GM12878 (cell line): ENCODE measurements around the gene PEX16. TPM values are rescaled to one million over a fixed set of nuclear protein-coding genes. Genes with fewer than 3 reads are reported as not detected.

ENCODE experiments used
- ATAC-seq: fragments of 200-7000 bp; cut with Tn5 transposase; 3 replicates; pipeline ENCODE4 v1.9.1; 2020; ENCODE audit warnings: mild to moderate bottlenecking, moderate library complexity
- BruUV-seq: library from RNA; stranded (reverse); fragments of 400-500 nt; replicated peaks from 2 replicates; lab custom pipeline; 2021; lab: Mats Ljungman, UMichigan
- CTCF ChIA-PET: fragments of 300-600 bp; sonication (Branson Sonifier 250); formaldehyde crosslinking; extraction: SDS; loops from one replicate; lab custom pipeline; 2021; ENCODE audit warnings: inconsistent platforms; lab: Yijun Ruan, JAX
- POLR2A ChIA-PET: fragments of 350-600 bp; formaldehyde crosslinking; extraction: SDS; loops from one replicate; lab custom pipeline; 2021; ENCODE audit warnings: inconsistent platforms; lab: Charles Lee
- RAD21 ChIA-PET: fragments of 300-600 bp; sonication (Branson Sonifier 250); formaldehyde crosslinking; loops from one replicate; lab custom pipeline; 2023; ENCODE audit warnings: antibody characterized with exemption; ENCODE audit not compliant: unreplicated experiment; lab: Charles Lee
- SMC1A ChIA-PET: fragments of 300-600 bp; sonication (Branson Sonifier 250); formaldehyde crosslinking; loops from one replicate; lab custom pipeline; 2023; ENCODE audit not compliant: unreplicated experiment, uncharacterized antibody; lab: Charles Lee
- DNase-seq: peaks from one replicate; pipeline ENCODE4 v3.0.0-alpha.2; 2011; ENCODE audit warnings: low read depth, low spot score
- FAIRE-seq: peaks from 3 replicates; lab custom pipeline; 2011; peaks lifted over from hg19 to GRCh38; lab: Jason Lieb, UNC
- H2AFZ ChIP-seq: 2 replicates; pipeline ENCODE4 v1.6.0; 2011; ENCODE audit warnings: low read depth, low read length, control low read depth; ENCODE audit not compliant: control insufficient read depth
- H3K27ac ChIP-seq: 2 replicates; pipeline ENCODE4 v1.5.1; 2011; ENCODE audit warnings: control low read depth; ENCODE audit not compliant: control insufficient read depth, insufficient read depth
- H3K27me3 ChIP-seq, 2 experiments: replicated peaks in 1 of 2; 2 replicates each; pipeline versions ENCODE4 v1.6.0 to v1.6.1; 2011; ENCODE audit warnings: low read length in 1 of 2; ENCODE audit not compliant: control insufficient read depth in 2 of 2, insufficient read depth in 2 of 2
- H3K36me3 ChIP-seq, 2 experiments: 2 replicates each; pipeline ENCODE4 v1.5.1; 2011; ENCODE audit warnings: low read length in 1 of 2; ENCODE audit not compliant: control insufficient read depth in 2 of 2, insufficient read depth in 2 of 2
- H3K4me1 ChIP-seq: 2 replicates; pipeline ENCODE4 v1.6.1; 2011; ENCODE audit warnings: mild to moderate bottlenecking, low read length, moderate library complexity, mixed read lengths; ENCODE audit not compliant: control insufficient read depth, insufficient read depth
- H3K4me2 ChIP-seq: 2 replicates; pipeline ENCODE4 v1.6.0; 2011; ENCODE audit warnings: control low read depth; ENCODE audit not compliant: control insufficient read depth, insufficient read depth
- H3K4me3 ChIP-seq: fragments of 200-600 bp; sonication (generic); 2 replicates; pipeline ENCODE4 v1.5.1; 2016
- H3K79me2 ChIP-seq: 2 replicates; pipeline ENCODE4 v1.6.0; 2011; ENCODE audit warnings: low read length; ENCODE audit not compliant: control insufficient read depth, insufficient read depth
- H3K9ac ChIP-seq: 2 replicates; pipeline ENCODE4 v1.8.0; 2011; ENCODE audit warnings: low read length, control low read depth, mixed read lengths; ENCODE audit not compliant: control insufficient read depth, insufficient read depth
- H3K9me3 ChIP-seq: replicated peaks from 3 replicates; pipeline ENCODE4 v1.5.1; 2011; ENCODE audit warnings: mild to moderate bottlenecking, low read length; ENCODE audit not compliant: control insufficient read depth, insufficient read depth
- H4K20me1 ChIP-seq: 2 replicates; pipeline ENCODE4 v1.6.0; 2011; ENCODE audit not compliant: control insufficient read depth, insufficient read depth
- BMI1 ChIP-seq: fragments of 450-650 bp; IDR thresholded peaks from 2 replicates; pipeline ENCODE4 v1.6.1; 2016; ENCODE audit warnings: mild to moderate bottlenecking, moderate library complexity, borderline replicate concordance
- FOS ChIP-seq: IDR thresholded peaks from 3 replicates; pipeline ENCODE4 v1.6.1; 2011; ENCODE audit warnings: borderline replicate concordance; ENCODE audit not compliant: insufficient read length; ENCODE audit errors: extremely low read depth
- GABPA ChIP-seq: IDR thresholded peaks from 2 replicates; pipeline ENCODE4 v1.6.1; 2014; ENCODE audit warnings: antibody characterized with exemption, low read depth, mild to moderate bottlenecking, inconsistent platforms
- IKZF1 ChIP-seq: fragments of 450-650 bp; conservative IDR thresholded peaks from 2 replicates; pipeline ENCODE4 v1.6.1; 2017; ENCODE audit warnings: antibody characterized with exemption, mild to moderate bottlenecking
- MYB ChIP-seq: fragments of 150-350 bp; IDR thresholded peaks from 2 replicates; pipeline ENCODE4 v1.6.1; 2014; ENCODE audit warnings: mild to moderate bottlenecking, low read depth, low read length, borderline replicate concordance
- NFYB ChIP-seq: IDR thresholded peaks from 2 replicates; pipeline ENCODE4 v1.6.1; 2011; ENCODE audit warnings: low read depth, mild to moderate bottlenecking, low read length, improper control_type of control experiment, moderate library complexity; ENCODE audit not compliant: insufficient read depth
- NR2C2 ChIP-seq: IDR thresholded peaks from 2 replicates; pipeline ENCODE4 v1.6.1; 2011; ENCODE audit warnings: borderline replicate concordance, low read depth; ENCODE audit not compliant: control insufficient read depth, insufficient read length
- POLR2AphosphoS2 ChIP-seq: IDR thresholded peaks from 2 replicates; pipeline ENCODE4 v1.6.1; 2011; ENCODE audit warnings: low read depth, mild to moderate bottlenecking, low read length, improper control_type of control experiment, moderate library complexity
- RCOR1 ChIP-seq: conservative IDR thresholded peaks from 2 replicates; pipeline ENCODE4 v1.6.1; 2012; ENCODE audit warnings: low read depth, low read length, improper control_type of control experiment
- SUPT20H ChIP-seq: IDR thresholded peaks from 2 replicates; pipeline ENCODE4 v1.6.1; 2011; ENCODE audit warnings: low read depth, mild to moderate bottlenecking, low read length, moderate library complexity, borderline replicate concordance; ENCODE audit not compliant: control insufficient read depth
- ZNF24 ChIP-seq: fragments of 450-650 bp; IDR thresholded peaks from 2 replicates; pipeline ENCODE4 v1.6.1; 2017; ENCODE audit warnings: antibody characterized with exemption, mild to moderate bottlenecking
- ZNF274 ChIP-seq: IDR thresholded peaks from one replicate; pipeline ENCODE4 v1.8.0; 2011; ENCODE audit not compliant: insufficient read length, insufficient read depth
- WGBS: methylation state at CpG from one replicate; pipeline ENCODE4 v1.1.6; 2016; ENCODE audit warnings: low lambda C conversion rate; ENCODE audit not compliant: insufficient replicate concordance, insufficient coverage; ENCODE audit errors: missing lambda C conversion rate; 5-methylcytosine and 5-hydroxymethylcytosine counted together
- in situ Hi-C: fragments of 300-500 bp; cut with MboI; formaldehyde crosslinking; loops from 9 replicates; pipeline ENCODE4 v1.14.3; 2018; ENCODE audit warnings: mixed read lengths
- intact Hi-C: fragments of 100-400 bp; cut with micrococcal nuclease; formaldehyde crosslinking; loops from one replicate; pipeline ENCODE4 v1.14.2; 2022; ENCODE audit not compliant: unreplicated experiment
- polyA plus RNA-seq, 11 experiments: library from polyadenylated mRNA; depleted of rRNA in 4 of 11; unstranded in 6 of 11; stranded (reverse) in 5 of 11; fragments of >200 nt; fragmentation: Nextera tagmentation in 4 of 11; fragmentation: Illumina TruSeq in 1 of 11; extraction: Ambion mirVana in 4 of 11; extraction: Trizol in 1 of 11; gene quantifications; 1 replicate in 1 of 11; 2 replicates in 10 of 11; pipeline versions ENCODE4 v1.2.1 to v1.2.3, GENCODE V29; 2011 to 2016; ENCODE audit warnings: inconsistent platforms in 2 of 11, missing spikeins in 2 of 11, low read depth in 1 of 11
- total RNA-seq, 4 experiments: library from RNA; depleted of rRNA in 3 of 4; stranded (reverse); fragments of >200 nt in 3 of 4; fragmentation: Illumina TruSeq in 1 of 4; extraction: Trizol in 1 of 4; gene quantifications; 2 replicates each; pipeline versions ENCODE4 v1.2.1 to v1.2.3, GENCODE V29; 2013 to 2021
- TF ChIP-seq, protein P1 (sequence below): fragments of 450-650 bp; formaldehyde crosslinking; IDR thresholded peaks from 2 replicates; pipeline ENCODE4 v1.5.0; 2022; ENCODE audit warnings: mild to moderate bottlenecking, missing genetic modification characterization
- TF ChIP-seq, protein P2 (sequence below): fragments of 450-650 bp; IDR thresholded peaks from 2 replicates; pipeline ENCODE4 v1.6.1; 2016; ENCODE audit warnings: mild to moderate bottlenecking
- TF ChIP-seq, protein P3 (sequence below): fragments of 450-650 bp; IDR thresholded peaks from 2 replicates; pipeline ENCODE4 v1.6.1; 2016; ENCODE audit warnings: mild to moderate bottlenecking, moderate library complexity, borderline replicate concordance

PEX16 gene
- total and polyA plus RNA-seq, 10 of the 15 experiments (the other 5 are each of a cell fraction or from before 2014, with no cell fraction given): 1.4 to 53.5 (median 27.6) TPM

DNA sequence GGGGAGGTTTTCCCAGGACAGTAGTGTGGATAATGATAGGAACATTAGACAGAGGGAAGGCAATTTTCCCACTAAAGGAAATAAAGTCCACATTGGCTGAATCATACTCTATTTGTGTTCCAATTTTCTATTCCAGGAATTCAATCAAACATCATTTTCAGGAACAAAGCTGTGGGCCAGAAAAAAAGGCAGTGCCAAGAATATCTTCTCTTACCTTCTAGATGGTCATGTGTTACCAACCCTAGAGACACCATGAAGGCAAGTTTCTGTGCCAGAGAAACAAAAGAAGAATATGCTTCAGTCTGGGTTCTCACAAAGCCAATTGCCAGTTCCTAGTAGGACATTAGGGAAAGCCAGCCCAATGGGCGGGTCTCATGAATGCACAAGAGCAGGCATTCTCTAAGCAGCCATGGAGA, 32.3 kb upstream of the PEX16 start:
- ChIA-PET CTCF (interaction anchor here (0.9 to 9.0 kb wide), 5 partner anchors 11 to 178 kb away, joined by 3 to 60 read pairs (median 3); no protein-coding TSS in a partner anchor), RAD21 (no interaction called here), SMC1A (interaction anchor here (0.6 to 2.3 kb wide), 6 partner anchors 9 to 57 kb away, joined by 3 to 14 read pairs (median 4); no protein-coding TSS in a partner anchor), POLR2A (no interaction called here)
- no peaks in the 10 kb centered on the region for H4K20me1 ChIP-seq
- no peak for FAIRE-seq
- no peak overlapping the region for H3K27ac ChIP-seq
- H3K4me1 ChIP-seq: no peaks in the 10 kb centered on the region
- intact Hi-C loops (no loop called here), in situ Hi-C loops (no loop called here)
- no TSS peak for BruUV-seq
- H3K9ac ChIP-seq: no peak overlapping the region
- no peak overlapping the region for H3K4me3 ChIP-seq
- H3K79me2 ChIP-seq: no peaks in the 10 kb centered on the region
- no peak overlapping the region for H2AFZ ChIP-seq
- H3K36me3 ChIP-seq: peaks cover 0 to 22% of the 10 kb centered on the region in 2 experiments
- WGBS: 100% methylated on average over 1 of the region's 1 CpG
- no peaks in the 10 kb centered on the region for H3K27me3 ChIP-seq
- no peaks in the 10 kb centered on the region for H3K9me3 ChIP-seq
- DNase-seq: no peak
- TF ChIP-seq BMI1 (no peak), SUPT20H (no peak), IKZF1 (no peak), GABPA (no peak), ZNF24 (no peak), RCOR1 (no peak), FOS (no peak), ZNF274 (no peak), NR2C2 (no peak), NFYB (no peak), POLR2AphosphoS2 (no peak), MYB (no peak)
- TF ChIP-seq, protein P1, sequence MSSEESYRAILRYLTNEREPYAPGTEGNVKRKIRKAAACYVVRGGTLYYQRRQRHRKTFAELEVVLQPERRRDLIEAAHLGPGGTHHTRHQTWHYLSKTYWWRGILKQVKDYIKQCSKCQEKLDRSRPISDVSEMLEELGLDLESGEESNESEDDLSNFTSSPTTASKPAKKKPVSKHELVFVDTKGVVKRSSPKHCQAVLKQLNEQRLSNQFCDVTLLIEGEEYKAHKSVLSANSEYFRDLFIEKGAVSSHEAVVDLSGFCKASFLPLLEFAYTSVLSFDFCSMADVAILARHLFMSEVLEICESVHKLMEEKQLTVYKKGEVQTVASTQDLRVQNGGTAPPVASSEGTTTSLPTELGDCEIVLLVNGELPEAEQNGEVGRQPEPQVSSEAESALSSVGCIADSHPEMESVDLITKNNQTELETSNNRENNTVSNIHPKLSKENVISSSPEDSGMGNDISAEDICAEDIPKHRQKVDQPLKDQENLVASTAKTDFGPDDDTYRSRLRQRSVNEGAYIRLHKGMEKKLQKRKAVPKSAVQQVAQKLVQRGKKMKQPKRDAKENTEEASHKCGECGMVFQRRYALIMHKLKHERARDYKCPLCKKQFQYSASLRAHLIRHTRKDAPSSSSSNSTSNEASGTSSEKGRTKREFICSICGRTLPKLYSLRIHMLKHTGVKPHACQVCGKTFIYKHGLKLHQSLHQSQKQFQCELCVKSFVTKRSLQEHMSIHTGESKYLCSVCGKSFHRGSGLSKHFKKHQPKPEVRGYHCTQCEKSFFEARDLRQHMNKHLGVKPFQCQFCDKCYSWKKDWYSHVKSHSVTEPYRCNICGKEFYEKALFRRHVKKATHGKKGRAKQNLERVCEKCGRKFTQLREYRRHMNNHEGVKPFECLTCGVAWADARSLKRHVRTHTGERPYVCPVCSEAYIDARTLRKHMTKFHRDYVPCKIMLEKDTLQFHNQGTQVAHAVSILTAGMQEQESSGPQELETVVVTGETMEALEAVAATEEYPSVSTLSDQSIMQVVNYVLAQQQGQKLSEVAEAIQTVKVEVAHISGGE (CRISPR knock-in tag): no peak
- TF ChIP-seq, protein P2, sequence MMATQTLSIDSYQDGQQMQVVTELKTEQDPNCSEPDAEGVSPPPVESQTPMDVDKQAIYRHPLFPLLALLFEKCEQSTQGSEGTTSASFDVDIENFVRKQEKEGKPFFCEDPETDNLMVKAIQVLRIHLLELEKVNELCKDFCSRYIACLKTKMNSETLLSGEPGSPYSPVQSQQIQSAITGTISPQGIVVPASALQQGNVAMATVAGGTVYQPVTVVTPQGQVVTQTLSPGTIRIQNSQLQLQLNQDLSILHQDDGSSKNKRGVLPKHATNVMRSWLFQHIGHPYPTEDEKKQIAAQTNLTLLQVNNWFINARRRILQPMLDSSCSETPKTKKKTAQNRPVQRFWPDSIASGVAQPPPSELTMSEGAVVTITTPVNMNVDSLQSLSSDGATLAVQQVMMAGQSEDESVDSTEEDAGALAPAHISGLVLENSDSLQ: no peak
- TF ChIP-seq, protein P3, sequence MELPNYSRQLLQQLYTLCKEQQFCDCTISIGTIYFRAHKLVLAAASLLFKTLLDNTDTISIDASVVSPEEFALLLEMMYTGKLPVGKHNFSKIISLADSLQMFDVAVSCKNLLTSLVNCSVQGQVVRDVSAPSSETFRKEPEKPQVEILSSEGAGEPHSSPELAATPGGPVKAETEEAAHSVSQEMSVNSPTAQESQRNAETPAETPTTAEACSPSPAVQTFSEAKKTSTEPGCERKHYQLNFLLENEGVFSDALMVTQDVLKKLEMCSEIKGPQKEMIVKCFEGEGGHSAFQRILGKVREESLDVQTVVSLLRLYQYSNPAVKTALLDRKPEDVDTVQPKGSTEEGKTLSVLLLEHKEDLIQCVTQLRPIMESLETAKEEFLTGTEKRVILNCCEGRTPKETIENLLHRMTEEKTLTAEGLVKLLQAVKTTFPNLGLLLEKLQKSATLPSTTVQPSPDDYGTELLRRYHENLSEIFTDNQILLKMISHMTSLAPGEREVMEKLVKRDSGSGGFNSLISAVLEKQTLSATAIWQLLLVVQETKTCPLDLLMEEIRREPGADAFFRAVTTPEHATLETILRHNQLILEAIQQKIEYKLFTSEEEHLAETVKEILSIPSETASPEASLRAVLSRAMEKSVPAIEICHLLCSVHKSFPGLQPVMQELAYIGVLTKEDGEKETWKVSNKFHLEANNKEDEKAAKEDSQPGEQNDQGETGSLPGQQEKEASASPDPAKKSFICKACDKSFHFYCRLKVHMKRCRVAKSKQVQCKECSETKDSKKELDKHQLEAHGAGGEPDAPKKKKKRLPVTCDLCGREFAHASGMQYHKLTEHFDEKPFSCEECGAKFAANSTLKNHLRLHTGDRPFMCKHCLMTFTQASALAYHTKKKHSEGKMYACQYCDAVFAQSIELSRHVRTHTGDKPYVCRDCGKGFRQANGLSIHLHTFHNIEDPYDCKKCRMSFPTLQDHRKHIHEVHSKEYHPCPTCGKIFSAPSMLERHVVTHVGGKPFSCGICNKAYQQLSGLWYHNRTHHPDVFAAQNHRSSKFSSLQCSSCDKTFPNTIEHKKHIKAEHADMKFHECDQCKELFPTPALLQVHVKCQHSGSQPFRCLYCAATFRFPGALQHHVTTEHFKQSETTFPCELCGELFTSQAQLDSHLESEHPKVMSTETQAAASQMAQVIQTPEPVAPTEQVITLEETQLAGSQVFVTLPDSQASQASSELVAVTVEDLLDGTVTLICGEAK: no peak
- H3K4me2 ChIP-seq: no peak overlapping the region
- no peak for ATAC-seq
